Loucy (cell line): ENCODE measurements around the gene ARRDC2.
"Not testable (repeated sequence)": the region's sequence is repeated elsewhere in the genome, so short reads cannot be mapped to it uniquely, and the experiment has no call there.

Source experiments
- H2AFZ ChIP-seq: fragments of 200-600 bp; sonication (generic); 2 replicates; pipeline ENCODE4 v1.6.0; 2016; ENCODE audit warnings: antibody characterized with exemption, mild to moderate bottlenecking, low read length, moderate library complexity
- H3F3A ChIP-seq: fragments of 200-600 bp; 2 replicates; pipeline ENCODE4 v1.6.0; 2016; ENCODE audit warnings: antibody characterized with exemption, low read depth, mild to moderate bottlenecking
- H3K27me3 ChIP-seq: fragments of 200-600 bp; sonication (generic); 2 replicates; pipeline ENCODE4 v1.6.1; 2014; ENCODE audit warnings: low read length, mild to moderate bottlenecking; ENCODE audit not compliant: insufficient read depth, poor library complexity, severe bottlenecking
- H3K36me3 ChIP-seq: fragments of 200-600 bp; sonication (generic); 2 replicates; pipeline ENCODE4 v1.6.1; 2016; ENCODE audit warnings: low read length; ENCODE audit not compliant: insufficient read depth
- H3K4me1 ChIP-seq: fragments of 200-600 bp; sonication (generic); 2 replicates; pipeline ENCODE4 v1.5.1; 2014; ENCODE audit warnings: low read length, mild to moderate bottlenecking; ENCODE audit not compliant: insufficient read depth, poor library complexity, severe bottlenecking
- H3K4me2 ChIP-seq: fragments of 200-600 bp; sonication (generic); 2 replicates; pipeline ENCODE4 v1.6.0; 2014; ENCODE audit warnings: antibody characterized with exemption, low read length, low read depth, mild to moderate bottlenecking; ENCODE audit not compliant: poor library complexity, severe bottlenecking
- H3K4me3 ChIP-seq: fragments of 200-600 bp; sonication (generic); 2 replicates; pipeline ENCODE4 v1.5.1; 2014; ENCODE audit warnings: low read length, mild to moderate bottlenecking, mixed read lengths; ENCODE audit not compliant: poor library complexity, severe bottlenecking
- H3K79me2 ChIP-seq: fragments of 200-600 bp; sonication (generic); 2 replicates; pipeline ENCODE4 v1.6.1; 2014; ENCODE audit warnings: low read length; ENCODE audit not compliant: insufficient read depth
- H3K9ac ChIP-seq: fragments of 200-600 bp; sonication (generic); 2 replicates; pipeline ENCODE4 v1.6.0; 2014; ENCODE audit warnings: mild to moderate bottlenecking, low read depth, low read length, moderate library complexity; ENCODE audit not compliant: poor library complexity, severe bottlenecking
- H3K9me2 ChIP-seq: fragments of 200-600 bp; sonication (generic); replicated peaks from 2 replicates; pipeline ENCODE4 v1.6.1; 2016; ENCODE audit warnings: low read depth, low read length, mixed read lengths
- H3K9me3 ChIP-seq: fragments of 200-600 bp; sonication (generic); 2 replicates; pipeline ENCODE4 v1.6.1; 2014; ENCODE audit warnings: mild to moderate bottlenecking, antibody characterized with exemption, low read length, low read depth; ENCODE audit not compliant: insufficient read depth
- H4K20me1 ChIP-seq: fragments of 200-600 bp; sonication (generic); 2 replicates; pipeline ENCODE4 v1.6.0; 2014; ENCODE audit warnings: antibody characterized with exemption, low read length, mild to moderate bottlenecking; ENCODE audit not compliant: insufficient read depth, poor library complexity, severe bottlenecking
- EZH2phosphoT487 ChIP-seq: fragments of 200-600 bp; IDR thresholded peaks from 2 replicates; pipeline ENCODE4 v1.6.1; 2018; ENCODE audit warnings: antibody characterized with exemption, mild to moderate bottlenecking, moderate library complexity, borderline replicate concordance
- TF ChIP-seq, protein P1 (sequence below): fragments of 200-600 bp; sonication (generic); conservative IDR thresholded peaks from 2 replicates; pipeline ENCODE4 v1.5.1; 2014; ENCODE audit warnings: mild to moderate bottlenecking, antibody characterized with exemption, low read length

The ARRDC2 gene

DNA sequence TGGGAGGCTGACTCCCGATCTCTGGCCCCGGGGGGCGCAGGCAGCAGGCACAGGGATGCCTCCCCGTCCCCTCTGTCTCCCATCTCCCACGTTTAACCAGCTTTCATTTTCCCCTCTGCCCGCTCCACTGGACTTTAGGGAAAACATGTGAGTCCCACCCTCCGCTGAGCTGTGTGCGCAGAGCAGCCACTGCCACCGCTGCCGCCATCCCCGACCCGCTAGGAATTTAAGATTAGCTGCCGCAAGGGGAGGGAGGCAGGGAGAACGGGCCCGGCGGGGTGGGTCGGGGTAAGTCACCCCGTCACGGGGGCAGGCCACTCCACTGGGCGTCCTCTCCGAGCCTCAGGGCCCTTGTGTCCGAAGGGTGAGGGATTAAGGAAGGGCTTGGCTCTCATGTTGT, 25.5 kb upstream of the ARRDC2 start:
- H3K79me2 ChIP-seq = no peaks in the 10 kb centered on the region
- no peaks in the 10 kb centered on the region for H4K20me1 ChIP-seq
- no peaks in the 10 kb centered on the region for H3F3A ChIP-seq
- TF ChIP-seq, protein P1, sequence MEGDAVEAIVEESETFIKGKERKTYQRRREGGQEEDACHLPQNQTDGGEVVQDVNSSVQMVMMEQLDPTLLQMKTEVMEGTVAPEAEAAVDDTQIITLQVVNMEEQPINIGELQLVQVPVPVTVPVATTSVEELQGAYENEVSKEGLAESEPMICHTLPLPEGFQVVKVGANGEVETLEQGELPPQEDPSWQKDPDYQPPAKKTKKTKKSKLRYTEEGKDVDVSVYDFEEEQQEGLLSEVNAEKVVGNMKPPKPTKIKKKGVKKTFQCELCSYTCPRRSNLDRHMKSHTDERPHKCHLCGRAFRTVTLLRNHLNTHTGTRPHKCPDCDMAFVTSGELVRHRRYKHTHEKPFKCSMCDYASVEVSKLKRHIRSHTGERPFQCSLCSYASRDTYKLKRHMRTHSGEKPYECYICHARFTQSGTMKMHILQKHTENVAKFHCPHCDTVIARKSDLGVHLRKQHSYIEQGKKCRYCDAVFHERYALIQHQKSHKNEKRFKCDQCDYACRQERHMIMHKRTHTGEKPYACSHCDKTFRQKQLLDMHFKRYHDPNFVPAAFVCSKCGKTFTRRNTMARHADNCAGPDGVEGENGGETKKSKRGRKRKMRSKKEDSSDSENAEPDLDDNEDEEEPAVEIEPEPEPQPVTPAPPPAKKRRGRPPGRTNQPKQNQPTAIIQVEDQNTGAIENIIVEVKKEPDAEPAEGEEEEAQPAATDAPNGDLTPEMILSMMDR = no peak
- no peak for TF ChIP-seq EZH2phosphoT487
- no peaks in the 10 kb centered on the region for H3K9me2 ChIP-seq
- H3K9me3 ChIP-seq = no peaks in the 10 kb centered on the region
- H3K4me2 ChIP-seq = no peak overlapping the region
- H3K4me3 ChIP-seq = no peak overlapping the region
- no peaks in the 10 kb centered on the region for H3K27me3 ChIP-seq
- H3K4me1 ChIP-seq = no peaks in the 10 kb centered on the region
- H3K36me3 ChIP-seq = no peaks in the 10 kb centered on the region
- H2AFZ ChIP-seq = no peak overlapping the region
- no peak overlapping the region for H3K9ac ChIP-seq

DNA sequence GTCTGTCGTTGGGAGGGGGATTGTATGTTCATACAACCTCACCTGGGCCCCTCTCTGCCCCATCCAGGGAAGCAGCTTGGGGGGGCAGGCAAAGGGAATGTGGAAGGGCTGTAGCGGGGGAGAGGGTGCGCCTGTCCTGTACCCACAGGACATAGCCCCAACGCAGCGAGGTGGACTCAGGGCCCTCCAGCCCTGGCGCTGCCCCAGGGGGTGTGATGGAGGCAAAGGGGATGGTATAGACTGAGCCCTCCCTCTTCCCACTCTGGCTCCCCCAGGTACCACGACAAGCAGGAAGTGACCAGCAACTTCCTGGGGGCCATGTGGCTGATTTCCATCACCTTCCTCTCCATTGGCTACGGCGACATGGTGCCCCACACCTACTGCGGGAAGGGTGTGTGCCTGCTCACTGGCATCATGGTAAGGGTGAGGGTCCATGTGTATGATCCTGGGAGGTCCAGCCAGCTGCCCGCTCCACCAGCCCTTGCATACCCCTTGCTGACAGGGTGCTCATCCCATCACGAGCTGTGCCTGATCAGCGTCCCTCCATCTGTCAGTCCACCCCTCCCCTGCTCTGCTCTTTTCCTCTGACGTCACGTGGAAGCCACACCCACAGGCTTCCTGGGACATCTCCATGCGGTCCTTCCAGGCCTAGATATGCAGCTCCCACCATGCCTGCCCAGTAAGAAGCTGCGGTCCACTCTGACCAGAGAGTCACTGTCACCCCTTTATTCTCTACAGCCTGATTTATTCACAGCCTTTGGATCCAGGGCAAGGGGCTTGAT, 22.7 kb upstream of the ARRDC2 start:
- no peak overlapping the region for H2AFZ ChIP-seq
- no peaks in the 10 kb centered on the region for H3K4me1 ChIP-seq
- TF ChIP-seq EZH2phosphoT487 = no peak
- H3K36me3 ChIP-seq = no peaks in the 10 kb centered on the region
- H3K9me2 ChIP-seq = no peaks in the 10 kb centered on the region
- no peaks in the 10 kb centered on the region for H3K9me3 ChIP-seq
- H3K27me3 ChIP-seq = no peaks in the 10 kb centered on the region
- H3K9ac ChIP-seq = no peak overlapping the region
- no peak overlapping the region for H3K4me3 ChIP-seq
- H3F3A ChIP-seq = no peaks in the 10 kb centered on the region
- no peaks in the 10 kb centered on the region for H3K79me2 ChIP-seq
- no peaks in the 10 kb centered on the region for H4K20me1 ChIP-seq
- H3K4me2 ChIP-seq = no peak overlapping the region

DNA sequence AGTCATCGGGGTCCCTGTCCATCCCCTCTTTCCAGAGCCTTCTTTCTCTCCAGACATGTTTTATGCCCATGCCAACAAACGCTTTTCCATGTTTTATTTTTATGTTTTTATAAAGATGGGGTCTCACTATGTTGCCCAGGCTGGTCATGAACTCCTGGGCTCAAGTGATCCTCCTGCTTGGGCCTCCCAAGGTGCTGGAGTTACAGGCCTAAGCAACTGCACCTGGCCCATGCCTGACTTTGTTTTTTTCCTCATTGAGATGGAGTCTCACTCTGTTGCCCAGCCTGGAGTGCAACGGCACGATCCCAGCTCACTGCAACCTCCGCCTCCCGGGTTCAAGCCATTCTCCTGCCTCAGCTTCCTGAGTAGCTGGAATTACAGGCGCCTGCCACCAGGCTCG, 21.4 kb upstream of the ARRDC2 start:
- H3K4me3 ChIP-seq = not testable (repeated sequence)

DNA sequence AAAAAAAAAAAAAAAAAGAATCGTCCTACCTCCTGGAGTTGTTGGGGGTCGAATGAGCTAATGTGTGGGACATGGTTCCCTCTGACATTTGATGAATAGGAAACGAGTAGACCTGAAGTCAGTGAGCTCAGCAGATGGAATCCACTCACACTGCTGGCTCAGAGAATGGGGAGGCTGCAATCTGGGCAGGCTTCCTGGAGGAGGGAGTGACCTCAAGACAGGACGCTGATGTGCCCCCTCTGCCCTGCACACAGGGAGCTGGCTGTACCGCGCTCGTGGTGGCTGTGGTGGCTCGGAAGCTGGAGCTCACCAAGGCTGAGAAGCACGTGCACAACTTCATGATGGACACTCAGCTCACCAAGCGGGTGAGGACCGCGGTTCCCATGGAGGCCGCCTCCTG, 19.8 kb upstream of the ARRDC2 start:
- Histone ChIP-seq H3K4me2 (no peak overlapping the region), H3K79me2 (no peaks in the 10 kb centered on the region), H3K4me3 (no peak overlapping the region), H3K9me2 (no peaks in the 10 kb centered on the region), H2AFZ (no peak overlapping the region), H3K9ac (no peak overlapping the region), H3K36me3 (no peaks in the 10 kb centered on the region), H3F3A (no peaks in the 10 kb centered on the region), H3K9me3 (no peaks in the 10 kb centered on the region), H3K4me1 (no peaks in the 10 kb centered on the region), H3K27me3 (no peaks in the 10 kb centered on the region), H4K20me1 (no peaks in the 10 kb centered on the region)
- TF ChIP-seq, protein P1 = no peak
- TF ChIP-seq EZH2phosphoT487 = no peak

More for the DNA sequence above, 21.4 kb upstream of the ARRDC2 start:
- not testable (repeated sequence) for H3F3A ChIP-seq, H3K27me3 ChIP-seq, H3K9me3 ChIP-seq, H3K9me2 ChIP-seq, H3K9ac ChIP-seq, H4K20me1 ChIP-seq, H3K36me3 ChIP-seq, H2AFZ ChIP-seq, H3K4me2 ChIP-seq, H3K4me1 ChIP-seq, H3K79me2 ChIP-seq
